Motor neuron (in vitro differentiated cells): ENCODE data around the gene OR2S2. TPM values are rescaled to one million over a fixed set of nuclear protein-coding genes. Genes with fewer than 3 reads are reported as not detected.

Source experiments
- ATAC-seq, 8 experiments: fragments of 200-7000 bp; cut with Tn5 transposase; replicated peaks in 6 of 8; 2 replicates each; pipeline ENCODE4 v1.8.0; 2021; ENCODE audit warnings: mild to moderate bottlenecking in 8 of 8, moderate library complexity in 8 of 8
- H3K27ac ChIP-seq, 2 donors: fragments of 250-450 bp; sonication (Bioruptor Pico); 2 replicates each; pipeline ENCODE4 v1.9.0; 2021; ENCODE audit warnings: antibody characterized with exemption in 2 of 2, mild to moderate bottlenecking in 2 of 2, moderate library complexity in 1 of 2
- H3K4me1 ChIP-seq, 2 donors: fragments of 250-450 bp; sonication (Bioruptor Pico); replicated peaks in 1 of 2; 2 replicates each; pipeline ENCODE4 v1.6.1; 2021; ENCODE audit warnings: antibody characterized with exemption in 2 of 2, mild to moderate bottlenecking in 2 of 2, moderate library complexity in 1 of 2
- H3K4me3 ChIP-seq, 5 donors: fragments of 250-450 bp; sonication (Bioruptor Pico); 2 replicates each; pipeline ENCODE4 v1.9.0; 2021; ENCODE audit warnings: antibody characterized with exemption in 5 of 5, mild to moderate bottlenecking in 5 of 5, moderate library complexity in 4 of 5
- WGBS, 10 experiments: fragments of 450-650 bp; shearing (Covaris generic); methylation state at CpG; one replicate each; pipeline ENCODE4 v1.0.0; 2022; 5-methylcytosine and 5-hydroxymethylcytosine counted together
- in situ Hi-C, 9 experiments: fragments of 400-800 bp; cut with MboI; loops; one replicate each; pipeline ENCODE4 v1.15.0; 2021; ENCODE audit warnings: low sequenced_read_pairs in 9 of 9, low pct_unique_long_range_greater_than_20kb in 2 of 9; ENCODE audit not compliant: unreplicated experiment in 9 of 9
- total RNA-seq, 8 experiments: library from RNA; unstranded; fragments of 300-600 nt; gene quantifications; 2 replicates each; pipeline versions ENCODE4 v1.2.3 to v1.2.4, GENCODE V29; 2022

The OR2S2 gene
- total RNA-seq, 8 experiments from 2014 or later, result 0.31 to 3.5 (median 0.40) TPM; not detected in 3

- WGBS, 10 experiments, result 0 to 33% (median 8%) methylated on average over 1 to 2 of the region's 2 CpGs; no CpG with 5 or more reads in 7 of the 10 experiments
- in situ Hi-C loops, result no loop called here
- Histone ChIP-seq H3K4me1 (no peaks in the 10 kb centered on the region), H3K27ac (no peak overlapping the region), H3K4me3 (no peak overlapping the region)
- no peak for ATAC-seq
Measured at GRCh38 chr9:35981699-35982098, 23.7 kb upstream of the OR2S2 start.

- in situ Hi-C loops, result no loop called here
- no peak overlapping the region for H3K27ac ChIP-seq
- WGBS, 10 experiments, result 60 to 100% (median 80%) methylated on average over 1 to 2 of the region's 3 CpGs; no CpG with 5 or more reads in 4 of the 10 experiments
- H3K4me1 ChIP-seq, result no peaks in the 10 kb centered on the region
- H3K4me3 ChIP-seq, result no peak overlapping the region
- no peak for ATAC-seq
Measured at GRCh38 chr9:35980289-35981011, 22.5 kb upstream of the OR2S2 start.

- Histone ChIP-seq H3K4me3 (no peak overlapping the region), H3K27ac (no peak overlapping the region), H3K4me1 (no peaks in the 10 kb centered on the region)
- in situ Hi-C loops, result no loop called here
- WGBS, 10 experiments, result 56 to 93% (median 79%) methylated on average over 1 to 6 of the region's 6 CpGs
- no peak for ATAC-seq
Measured at GRCh38 chr9:35978792-35979191, 20.8 kb upstream of the OR2S2 start.

- Histone ChIP-seq H3K4me3 (no peak overlapping the region), H3K4me1 (no peaks in the 10 kb centered on the region), H3K27ac (no peak overlapping the region)
- in situ Hi-C loops, result no loop called here
- ATAC-seq, result no peak
- WGBS, 10 experiments, result 38 to 100% (median 74%) methylated on average over 1 of the region's 1 CpG; no CpG with 5 or more reads in 2 of the 10 experiments
Measured at GRCh38 chr9:35976726-35977125, 18.8 kb upstream of the OR2S2 start.

GRCh38 chr9:35974800-35975199, 16.8 kb upstream of the OR2S2 start:
- H3K4me3 ChIP-seq, result no peak overlapping the region
- no peaks in the 10 kb centered on the region for H3K4me1 ChIP-seq
- 80 to 100% (median 100%) methylated on average over 1 of the region's 1 CpG for WGBS, 10 experiments
- no peak overlapping the region for H3K27ac ChIP-seq
- ATAC-seq, result no peak
- in situ Hi-C loops, result loop anchor here in 1 of 9 experiments (25.0 kb wide), 1 partner anchor 138 kb away; no protein-coding TSS in a partner anchor

GRCh38 chr9:35972093-35972492, 14.1 kb upstream of the OR2S2 start:
- in situ Hi-C loops, result loop anchor here in 1 of 9 experiments (25.0 kb wide), 1 partner anchor 140 kb away; no protein-coding TSS in a partner anchor
- peak in 4 of 8 experiments; percentile 12 to 56 (median 38) for ATAC-seq
- Histone ChIP-seq H3K4me3 (no peak overlapping the region), H3K4me1 (no peaks in the 10 kb centered on the region), H3K27ac (no peak overlapping the region)
- 20 to 100% (median 57%) methylated on average over 1 to 5 of the region's 35 CpGs; no CpG with 5 or more reads in 3 of the 10 experiments for WGBS, 10 experiments

GRCh38 chr9:35967042-35967441, 9.1 kb upstream of the OR2S2 start:
- Histone ChIP-seq H3K27ac (no peak overlapping the region), H3K4me1 (no peaks in the 10 kb centered on the region), H3K4me3 (no peak overlapping the region)
- no peak for ATAC-seq
- 0 to 80% (median 52%) methylated on average over 1 to 2 of the region's 2 CpGs; no CpG with 5 or more reads in 2 of the 10 experiments for WGBS, 10 experiments
- in situ Hi-C loops, result loop anchor here in 1 of 9 experiments (25.0 kb wide), 1 partner anchor 145 kb away; no protein-coding TSS in a partner anchor

- ATAC-seq, result no peak
- Histone ChIP-seq H3K4me3 (no peak overlapping the region), H3K27ac (no peak overlapping the region), H3K4me1 (no peaks in the 10 kb centered on the region)
- in situ Hi-C loops, result loop anchor here in 1 of 9 experiments (25.0 kb wide), 1 partner anchor 146 kb away; no protein-coding TSS in a partner anchor
- 33 to 100% (median 80%) methylated on average over 1 to 4 of the region's 4 CpGs; no CpG with 5 or more reads in 1 of the 10 experiments for WGBS, 10 experiments
Measured at GRCh38 chr9:35966433-35966832, 8.5 kb upstream of the OR2S2 start.

- Histone ChIP-seq H3K4me1 (no peaks in the 10 kb centered on the region), H3K27ac (no peak overlapping the region), H3K4me3 (no peak overlapping the region)
- 0 to 83% (median 40%) methylated on average over 1 to 6 of the region's 6 CpGs; no CpG with 5 or more reads in 1 of the 10 experiments for WGBS, 10 experiments
- in situ Hi-C loops, result loop anchor here in 1 of 9 experiments (25.0 kb wide), 1 partner anchor 147 kb away; no protein-coding TSS in a partner anchor
- ATAC-seq, result peak in 3 of 8 experiments; percentile 75 to 89 (median 86)
Measured at GRCh38 chr9:35965011-35965410, 7.1 kb upstream of the OR2S2 start.

GRCh38 chr9:35962126-35962906, 4.4 kb upstream of the OR2S2 start:
- H3K27ac ChIP-seq, result no peak overlapping the region
- in situ Hi-C loops, result loop anchor here in 1 of 9 experiments (25.0 kb wide), 1 partner anchor 150 kb away; no protein-coding TSS in a partner anchor
- H3K4me1 ChIP-seq, result no peaks in the 10 kb centered on the region
- H3K4me3 ChIP-seq, result no peak overlapping the region
- ATAC-seq, result peak in 5 of 8 experiments; percentile 32 to 68 (median 37)
- 0 to 87% (median 50%) methylated on average over 1 to 7 of the region's 23 CpGs; no CpG with 5 or more reads in 3 of the 10 experiments for WGBS, 10 experiments

- H3K4me3 ChIP-seq, result no peak overlapping the region
- no peak overlapping the region for H3K27ac ChIP-seq
- H3K4me1 ChIP-seq, result no peaks in the 10 kb centered on the region
- in situ Hi-C loops, result loop anchor here in 1 of 9 experiments (25.0 kb wide), 1 partner anchor 152 kb away; no protein-coding TSS in a partner anchor
- peak in 1 of 8 experiments; percentile 22 for ATAC-seq
- 0 to 75% (median 30%) methylated on average over 1 to 2 of the region's 3 CpGs; no CpG with 5 or more reads in 4 of the 10 experiments for WGBS, 10 experiments
Measured at GRCh38 chr9:35960039-35960655, 2.2 kb upstream of the OR2S2 start.

GRCh38 chr9:35956651-35957050, 1.3 kb downstream of the OR2S2 start:
- H3K4me1 ChIP-seq, result no peaks in the 10 kb centered on the region
- H3K4me3 ChIP-seq, result no peak overlapping the region
- in situ Hi-C loops, result loop anchor here in 3 of 9 experiments (10.0 to 25.0 kb wide), 3 partner anchors 58 to 156 kb away; no protein-coding TSS in a partner anchor
- 68 to 97% (median 83%) methylated on average over 3 to 5 of the region's 5 CpGs; no CpG with 5 or more reads in 4 of the 10 experiments for WGBS, 10 experiments
- ATAC-seq, result no peak
- no peak overlapping the region for H3K27ac ChIP-seq
